GM12892 (cell line): ENCODE measurements around the gene NAPSA.

ENCODE experiments used
- POLR2A ChIP-seq: IDR thresholded peaks from 2 replicates; pipeline ENCODE4 v1.6.1; 2011; ENCODE audit warnings: low read depth, low read length, control low read depth
- POLR2AphosphoS5 ChIP-seq: IDR thresholded peaks from 2 replicates; pipeline ENCODE4 v1.6.1; 2011; ENCODE audit warnings: low read depth, low read length, control low read depth

DNA sequence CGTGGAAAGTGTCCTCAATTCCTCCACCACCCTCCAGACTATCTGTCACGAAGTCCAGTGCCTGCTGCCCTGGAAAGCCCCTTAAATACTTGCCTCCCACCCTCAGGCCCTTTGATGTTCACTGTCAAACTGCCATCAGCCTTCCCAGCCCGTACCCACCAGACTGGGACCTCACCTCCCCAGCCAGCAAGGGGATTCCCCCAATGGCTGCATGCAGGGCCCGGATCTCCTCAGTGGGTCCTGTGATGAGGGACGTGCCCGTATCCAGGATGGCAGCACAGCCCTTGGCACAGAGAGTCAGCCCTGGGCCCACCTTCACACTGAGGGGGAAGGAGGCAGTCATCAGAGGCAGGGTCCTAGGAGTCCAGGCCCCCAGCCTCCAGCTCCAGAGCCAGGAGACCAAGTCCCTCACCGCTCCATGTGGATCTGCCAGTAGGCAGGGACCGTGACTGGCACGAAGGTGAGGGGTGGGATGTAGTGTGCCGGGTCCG is 6.1 kb downstream of the NAPSA start:
- TF ChIP-seq POLR2A (no peak), POLR2AphosphoS5 (no peak)
